ENCODE results near the gene STMN3. TPM values are rescaled to one million over a fixed set of nuclear protein-coding genes. Genes with fewer than 3 reads are reported as not detected.
"Not testable (repeated sequence)": the region's sequence is repeated elsewhere in the genome, so short reads cannot be mapped to it uniquely, and the experiment has no call there.

STMN3 gene
- total and polyA plus RNA-seq, 2 experiments from 2014 or later = 18.6 to 37.6 TPM

GRCh38 chr20:63651942-63652191 lies 1.4 kb downstream of the STMN3 start:
- no peak for DNase-seq
- Histone ChIP-seq H3K9ac (peak overlapping the region; percentile 35; the same call in 1 of the 2 replicates), H3F3A (ENCODE audit: insufficient read depth) (no peaks in the 10 kb centered on the region), H3K27me3 (replicated peaks; ENCODE audit: insufficient read depth) (no peaks in the 10 kb centered on the region), H3K36me3 (ENCODE audit: low read depth) (no peaks in the 10 kb centered on the region), H3K9me3 (ENCODE audit: low read depth) (no peaks in the 10 kb centered on the region), H2AFZ (no peak overlapping the region), H3K79me2 (ENCODE audit: insufficient read depth) (no peaks in the 10 kb centered on the region), H4K20me1 (ENCODE audit: insufficient read depth) (no peaks in the 10 kb centered on the region), H3K4me3 (peak overlapping the region; percentile 71), H3K9me2 (ENCODE audit: insufficient read depth) (no peaks in the 10 kb centered on the region), H3K4me1 (ENCODE audit: insufficient read depth) (no peaks in the 10 kb centered on the region), H3K4me2 (ENCODE audit: unreplicated experiment) (peak overlapping the region; percentile 71), H3K27ac (no peak overlapping the region)
- no peak for TF ChIP-seq EZH2phosphoT487 (IDR thresholded peaks at IDR 0.05; ENCODE audit: insufficient read depth, low read depth)
- TF ChIP-seq EZH2 (IDR thresholded peaks at IDR 0.05; ENCODE audit: insufficient read depth, poor library complexity, severe bottlenecking) = no peak
- in situ Hi-C loops (cut with MboI) = no loop called here
- WGBS, 2 experiments (ENCODE audit: low coverage in 1 of 2, low lambda C conversion rate in 2 of 2, missing lambda C conversion rate in 2 of 2) = 0 to 16% methylated on average over 1 to 11 of the region's 11 CpGs

GRCh38 chr20:63650486-63650885 lies 2.7 kb downstream of the STMN3 start:
- DNase-seq; H3K27me3 ChIP-seq (replicated peaks; ENCODE audit: insufficient read depth); H3K27ac ChIP-seq; H3K9ac ChIP-seq; in situ Hi-C loops (cut with MboI); H3K9me2 ChIP-seq (ENCODE audit: insufficient read depth); H3K79me2 ChIP-seq (ENCODE audit: insufficient read depth); H3K4me1 ChIP-seq (ENCODE audit: insufficient read depth); H3K36me3 ChIP-seq (ENCODE audit: low read depth); H4K20me1 ChIP-seq (ENCODE audit: insufficient read depth); H3K4me2 ChIP-seq (ENCODE audit: unreplicated experiment); H3K4me3 ChIP-seq; H3F3A ChIP-seq (ENCODE audit: insufficient read depth); H2AFZ ChIP-seq; H3K9me3 ChIP-seq (ENCODE audit: low read depth): not testable (repeated sequence)
- WGBS, 2 experiments (ENCODE audit: low coverage in 1 of 2, low lambda C conversion rate in 2 of 2, missing lambda C conversion rate in 2 of 2) = 93% methylated on average over 25 of the region's 25 CpGs; no CpG with 5 or more reads in 1 of the 2 experiments

- H3K79me2 ChIP-seq (ENCODE audit: insufficient read depth) = no peaks in the 10 kb centered on the region
- H3K4me3 ChIP-seq = no peak overlapping the region
- H3K36me3 ChIP-seq (ENCODE audit: low read depth) = no peaks in the 10 kb centered on the region
- H3K9me3 ChIP-seq (ENCODE audit: low read depth) = no peaks in the 10 kb centered on the region
- no peaks in the 10 kb centered on the region for H3K9me2 ChIP-seq (ENCODE audit: insufficient read depth)
- H3F3A ChIP-seq (ENCODE audit: insufficient read depth) = no peaks in the 10 kb centered on the region
- H2AFZ ChIP-seq = no peak overlapping the region
- DNase-seq = no peak
- 83 to 88% methylated on average over 11 of the region's 11 CpGs for WGBS, 2 experiments (ENCODE audit: low coverage in 1 of 2, low lambda C conversion rate in 2 of 2, missing lambda C conversion rate in 2 of 2)
- no peaks in the 10 kb centered on the region for H3K4me1 ChIP-seq (ENCODE audit: insufficient read depth)
- in situ Hi-C loops (cut with MboI) = no loop called here
- H3K4me2 ChIP-seq (ENCODE audit: unreplicated experiment) = no peak overlapping the region
- no peaks in the 10 kb centered on the region for H3K27me3 ChIP-seq (replicated peaks; ENCODE audit: insufficient read depth)
- no peak for TF ChIP-seq EZH2 (IDR thresholded peaks at IDR 0.05; ENCODE audit: insufficient read depth, poor library complexity, severe bottlenecking)
- no peak for TF ChIP-seq EZH2phosphoT487 (IDR thresholded peaks at IDR 0.05; ENCODE audit: insufficient read depth, low read depth)
- no peak overlapping the region for H3K27ac ChIP-seq
- no peak overlapping the region for H3K9ac ChIP-seq
- no peaks in the 10 kb centered on the region for H4K20me1 ChIP-seq (ENCODE audit: insufficient read depth)
Measured at GRCh38 chr20:63648895-63649589, 4.2 kb downstream of the STMN3 start.

- DNase-seq = no peak
- 92 to 96% methylated on average over 6 of the region's 6 CpGs for WGBS, 2 experiments (ENCODE audit: low coverage in 1 of 2, low lambda C conversion rate in 2 of 2, missing lambda C conversion rate in 2 of 2)
Measured at GRCh38 chr20:63648190-63648589, 5.0 kb downstream of the STMN3 start.

GRCh38 chr20:63645218-63645617 lies 8.0 kb downstream of the STMN3 start:
- H3K4me1 ChIP-seq (ENCODE audit: insufficient read depth) = no peaks in the 10 kb centered on the region
- H3K79me2 ChIP-seq (ENCODE audit: insufficient read depth) = no peaks in the 10 kb centered on the region
- no peaks in the 10 kb centered on the region for H3K36me3 ChIP-seq (ENCODE audit: low read depth)
- no peak overlapping the region for H3K4me3 ChIP-seq
- 65 to 67% methylated on average over 4 of the region's 4 CpGs for WGBS, 2 experiments (ENCODE audit: low coverage in 1 of 2, low lambda C conversion rate in 2 of 2, missing lambda C conversion rate in 2 of 2)
- H3F3A ChIP-seq (ENCODE audit: insufficient read depth) = no peaks in the 10 kb centered on the region
- no peak overlapping the region for H3K27ac ChIP-seq
- no peak for TF ChIP-seq EZH2phosphoT487 (IDR thresholded peaks at IDR 0.05; ENCODE audit: insufficient read depth, low read depth)
- DNase-seq = no peak
- H4K20me1 ChIP-seq (ENCODE audit: insufficient read depth) = no peaks in the 10 kb centered on the region
- no peaks in the 10 kb centered on the region for H3K27me3 ChIP-seq (replicated peaks; ENCODE audit: insufficient read depth)
- H2AFZ ChIP-seq = no peak overlapping the region
- in situ Hi-C loops (cut with MboI) = no loop called here
- no peak overlapping the region for H3K4me2 ChIP-seq (ENCODE audit: unreplicated experiment)
- H3K9me3 ChIP-seq (ENCODE audit: low read depth) = no peaks in the 10 kb centered on the region
- no peaks in the 10 kb centered on the region for H3K9me2 ChIP-seq (ENCODE audit: insufficient read depth)
- no peak overlapping the region for H3K9ac ChIP-seq

More at GRCh38 chr20:63648190-63648589, 5.0 kb downstream of the STMN3 start:
- Histone ChIP-seq H3K27ac (no peak overlapping the region), H3K36me3 (ENCODE audit: low read depth) (no peaks in the 10 kb centered on the region), H3K9ac (no peak overlapping the region), H3K4me3 (no peak overlapping the region), H3K9me2 (ENCODE audit: insufficient read depth) (no peaks in the 10 kb centered on the region), H3F3A (ENCODE audit: insufficient read depth) (no peaks in the 10 kb centered on the region), H4K20me1 (ENCODE audit: insufficient read depth) (no peaks in the 10 kb centered on the region), H3K9me3 (ENCODE audit: low read depth) (no peaks in the 10 kb centered on the region), H2AFZ (no peak overlapping the region), H3K4me2 (ENCODE audit: unreplicated experiment) (no peak overlapping the region), H3K4me1 (ENCODE audit: insufficient read depth) (no peaks in the 10 kb centered on the region), H3K79me2 (ENCODE audit: insufficient read depth) (no peaks in the 10 kb centered on the region), H3K27me3 (replicated peaks; ENCODE audit: insufficient read depth) (no peaks in the 10 kb centered on the region)
- no peak for TF ChIP-seq EZH2 (IDR thresholded peaks at IDR 0.05; ENCODE audit: insufficient read depth, poor library complexity, severe bottlenecking)
- no peak for TF ChIP-seq EZH2phosphoT487 (IDR thresholded peaks at IDR 0.05; ENCODE audit: insufficient read depth, low read depth)
- in situ Hi-C loops (cut with MboI) = no loop called here

Measured in GM23248 (cell line).